ENCODE results near the gene SUPT20HL2.
"Not testable (repeated sequence)": the region's sequence is repeated elsewhere in the genome, so short reads cannot be mapped to it uniquely, and the experiment has no call there.

GRCh38 chrX:24312249-24312607 lies 1.6 kb downstream of the SUPT20HL2 start:
- TF ChIP-seq, protein P1, sequence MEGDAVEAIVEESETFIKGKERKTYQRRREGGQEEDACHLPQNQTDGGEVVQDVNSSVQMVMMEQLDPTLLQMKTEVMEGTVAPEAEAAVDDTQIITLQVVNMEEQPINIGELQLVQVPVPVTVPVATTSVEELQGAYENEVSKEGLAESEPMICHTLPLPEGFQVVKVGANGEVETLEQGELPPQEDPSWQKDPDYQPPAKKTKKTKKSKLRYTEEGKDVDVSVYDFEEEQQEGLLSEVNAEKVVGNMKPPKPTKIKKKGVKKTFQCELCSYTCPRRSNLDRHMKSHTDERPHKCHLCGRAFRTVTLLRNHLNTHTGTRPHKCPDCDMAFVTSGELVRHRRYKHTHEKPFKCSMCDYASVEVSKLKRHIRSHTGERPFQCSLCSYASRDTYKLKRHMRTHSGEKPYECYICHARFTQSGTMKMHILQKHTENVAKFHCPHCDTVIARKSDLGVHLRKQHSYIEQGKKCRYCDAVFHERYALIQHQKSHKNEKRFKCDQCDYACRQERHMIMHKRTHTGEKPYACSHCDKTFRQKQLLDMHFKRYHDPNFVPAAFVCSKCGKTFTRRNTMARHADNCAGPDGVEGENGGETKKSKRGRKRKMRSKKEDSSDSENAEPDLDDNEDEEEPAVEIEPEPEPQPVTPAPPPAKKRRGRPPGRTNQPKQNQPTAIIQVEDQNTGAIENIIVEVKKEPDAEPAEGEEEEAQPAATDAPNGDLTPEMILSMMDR (IDR thresholded peaks at IDR 0.05) = not testable (repeated sequence)
- TF ChIP-seq POLR2A, POLR2AphosphoS5 (IDR thresholded peaks at IDR 0.05): not testable (repeated sequence)
